Adrenal gland (tissue), 12 donors: ENCODE measurements around the gene CCDC27. TPM values are rescaled to one million over a fixed set of nuclear protein-coding genes. Genes with fewer than 3 reads are reported as not detected.

ENCODE experiments used
- DNase-seq, 7 donors: peaks; one replicate each; pipeline ENCODE4 v3.0.0-alpha.2; 2019 to 2020
- H3K27ac ChIP-seq, 5 donors: fragments of 200-600 bp; sonication (generic) in 4 of 5; 1 replicate in 3 of 5; 2 replicates in 2 of 5; pipeline versions ENCODE4 v1.5.1 to v1.8.0; 2016 to 2020; ENCODE audit warnings: mild to moderate bottlenecking in 1 of 5
- H3K27me3 ChIP-seq: fragments of 200-600 bp; 2 replicates; pipeline ENCODE4 v1.8.0; 2021
- H3K36me3 ChIP-seq, 2 donors: fragments of 200-600 bp; replicated peaks in 1 of 2; 1 replicate in 1 of 2; 2 replicates in 1 of 2; pipeline versions ENCODE4 v1.5.1 to v1.8.0; 2018 to 2022
- H3K4me1 ChIP-seq, 2 donors: fragments of 200-600 bp; replicated peaks in 1 of 2; 1 replicate in 1 of 2; 2 replicates in 1 of 2; pipeline versions ENCODE4 v1.5.1 to v1.8.0; 2018 to 2021
- H3K4me3 ChIP-seq, 4 donors: fragments of 200-600 bp; sonication (generic) in 3 of 4; one replicate each; pipeline ENCODE4 v1.5.1; 2016 to 2018
- H3K9me3 ChIP-seq, 3 donors: fragments of 200-600 bp; sonication (generic) in 1 of 3; replicated peaks in 1 of 3; 1 replicate in 2 of 3; 2 replicates in 1 of 3; pipeline versions ENCODE4 v1.5.1 to v1.8.0; 2016 to 2021
- CTCF ChIP-seq, 6 experiments: fragments of 450-650 bp in 4 of 6; fragments of 200-600 bp in 2 of 6; sonication (generic) in 1 of 6; IDR thresholded peaks; 1 replicate in 5 of 6; 2 replicates in 1 of 6; pipeline versions ENCODE4 v1.5.1 to v1.8.0; 2016 to 2021; ENCODE audit warnings: antibody characterized with exemption in 6 of 6, mild to moderate bottlenecking in 2 of 6, moderate library complexity in 1 of 6
- POLR2A ChIP-seq, 2 donors: fragments of 450-650 bp; IDR thresholded peaks; one replicate each; pipeline ENCODE4 v1.6.1; 2017; ENCODE audit warnings: antibody characterized with exemption in 2 of 2, mild to moderate bottlenecking in 2 of 2, moderate library complexity in 1 of 2
- WGBS, 4 donors: extraction: QIAGEN DNeasy Blood & Tissue Kit in 2 of 4; methylation state at CpG; one replicate each; pipeline versions ENCODE4 v1.1.5 to v1.1.7; 2013 to 2017; 5-methylcytosine and 5-hydroxymethylcytosine counted together
- intact Hi-C, 2 donors: fragments of 100-400 bp; cut with DNase I; formaldehyde crosslinking; loops; one replicate each; pipeline versions ENCODE4 v1.14.1 to v1.15.0; 2022 to 2023
- polyA plus RNA-seq, 3 donors: library from polyadenylated mRNA; stranded (reverse); fragments of 200-250 nt in 2 of 3; fragments of 350-450 nt in 1 of 3; fragmentation: Illumina TruSeq in 1 of 3; extraction: RNeasy Lipid Tissue Mini Kit (QIAGEN cat#74804) in 1 of 3; gene quantifications; one replicate each; pipeline ENCODE4 v1.2.3, GENCODE V29; 2013 to 2014
- total RNA-seq, 9 donors: library from RNA; depleted of rRNA in 4 of 9; stranded (reverse); fragments of >200 nt in 4 of 9; fragments of 120-200 nt in 1 of 9; fragmentation: NEBNext Ultra II Directional in 1 of 9; extraction: Animal tissue kit (Norgen Biotek cat#: 25700) in 1 of 9; gene quantifications; one replicate each; pipeline versions ENCODE4 v1.1.0 to v1.2.4, GENCODE V29; 2013 to 2023
- donor health status: healthy with polysubstance abuse.
- donor health status: Bipolar disorder and iron deficiency.
- donor health status: DM: yes; HTN: yes; CAD: no.
- donor health status: DM: no; HTN: no; CAD: no.
- donor health status: DM: no; HTN: no; CAD: no.
- donor health status: DM: yes; HTN: yes; CAD: no.

The CCDC27 gene
- total and polyA plus RNA-seq, 12 donors, result not detected

DNA sequence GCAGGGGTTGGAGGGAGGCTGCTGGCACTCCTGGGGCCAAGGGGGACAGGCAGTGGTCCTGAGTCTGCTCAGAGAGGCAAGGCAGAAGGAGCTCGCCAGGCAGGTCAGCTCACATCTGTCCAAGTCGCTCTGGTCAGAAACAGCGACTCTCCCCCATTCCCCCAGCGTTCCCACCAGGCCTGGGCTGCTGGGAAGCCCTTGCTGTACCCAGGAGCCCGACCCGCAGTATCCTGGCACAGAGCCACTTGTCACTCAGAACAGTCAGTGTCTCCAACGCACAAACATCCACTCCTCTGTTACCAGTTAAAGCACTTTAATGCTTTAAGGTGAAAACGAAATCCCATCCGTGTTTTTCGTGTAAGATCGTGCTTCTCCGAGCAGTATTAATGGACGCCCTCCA lies 16.6 kb upstream of the CCDC27 start:
- no peak for DNase-seq
- WGBS, 4 donors, result 86 to 88% (median 87%) methylated on average over 13 of the region's 13 CpGs
- H3K36me3 ChIP-seq, result peaks cover 0 to 30% of the 10 kb centered on the region in 2 donors

GRCh38 chr1:3736131-3736561 lies 16.1 kb upstream of the CCDC27 start:
- peaks cover 0 to 30% of the 10 kb centered on the region in 2 donors for H3K36me3 ChIP-seq
- H3K9me3 ChIP-seq, result no peaks in the 10 kb centered on the region
- H3K4me3 ChIP-seq, result no peak overlapping the region
- no peak for DNase-seq
- intact Hi-C loops, result no loop called here
- TF ChIP-seq POLR2A (IDR thresholded peaks at IDR 0.05) (no peak), CTCF (IDR thresholded peaks at IDR 0.05) (no peak)
- no peaks in the 10 kb centered on the region for H3K4me1 ChIP-seq
- no peak overlapping the region for H3K27ac ChIP-seq
- no peaks in the 10 kb centered on the region for H3K27me3 ChIP-seq
- WGBS, 4 donors, result 81 to 93% (median 91%) methylated on average over 6 to 13 of the region's 13 CpGs

More for the DNA sequence above, 16.6 kb upstream of the CCDC27 start:
- Histone ChIP-seq H3K27ac (no peak overlapping the region), H3K9me3 (no peaks in the 10 kb centered on the region), H3K4me3 (no peak overlapping the region), H3K27me3 (no peaks in the 10 kb centered on the region), H3K4me1 (no peaks in the 10 kb centered on the region)
- TF ChIP-seq CTCF (IDR thresholded peaks at IDR 0.05) (no peak), POLR2A (IDR thresholded peaks at IDR 0.05) (no peak)
- intact Hi-C loops, result no loop called here

GRCh38 chr1:3736708-3737107 lies 15.5 kb upstream of the CCDC27 start:
- no peaks in the 10 kb centered on the region for H3K27me3 ChIP-seq
- no peak overlapping the region for H3K4me3 ChIP-seq
- no peak for DNase-seq
- no peak for TF ChIP-seq CTCF (IDR thresholded peaks at IDR 0.05)
- TF ChIP-seq POLR2A (IDR thresholded peaks at IDR 0.05), result no peak
- no peaks in the 10 kb centered on the region for H3K4me1 ChIP-seq
- no peaks in the 10 kb centered on the region for H3K9me3 ChIP-seq
- intact Hi-C loops, result no loop called here
- H3K36me3 ChIP-seq, result peaks cover 0 to 31% of the 10 kb centered on the region in 2 donors
- WGBS, 4 donors, result 86 to 97% (median 92%) methylated on average over 8 to 14 of the region's 14 CpGs
- no peak overlapping the region for H3K27ac ChIP-seq

DNA sequence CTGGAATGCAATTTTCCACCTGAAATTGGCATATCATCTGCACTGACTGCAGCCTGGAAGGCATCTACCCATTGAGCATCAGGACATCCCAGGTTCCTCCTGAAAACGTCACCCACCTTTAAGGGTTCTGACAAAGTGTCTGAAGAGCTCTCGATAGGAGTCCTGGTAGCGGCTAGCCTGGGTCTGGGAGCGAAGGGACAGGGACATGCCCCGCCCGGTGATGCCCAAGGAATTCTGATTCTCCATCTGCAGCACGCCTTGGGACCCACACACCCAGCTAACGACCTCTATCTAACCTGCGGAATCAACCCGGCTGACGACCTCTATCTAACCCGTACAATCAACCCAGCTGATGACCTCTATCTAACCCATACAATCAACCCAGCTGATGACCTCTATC lies 13.3 kb upstream of the CCDC27 start:
- H3K27ac ChIP-seq, result no peak overlapping the region
- no peak for DNase-seq
- 89 to 96% (median 95%) methylated on average over 12 of the region's 12 CpGs for WGBS, 4 donors
- H3K27me3 ChIP-seq, result no peaks in the 10 kb centered on the region
- no peak overlapping the region for H3K4me3 ChIP-seq
- intact Hi-C loops, result no loop called here
- no peaks in the 10 kb centered on the region for H3K9me3 ChIP-seq
- no peak for TF ChIP-seq CTCF (IDR thresholded peaks at IDR 0.05)
- no peak for TF ChIP-seq POLR2A (IDR thresholded peaks at IDR 0.05)
- H3K36me3 ChIP-seq, result peaks cover 0 to 42% of the 10 kb centered on the region in 2 donors
- no peaks in the 10 kb centered on the region for H3K4me1 ChIP-seq
